Upper lobe of right lung (tissue), 1 donor: ENCODE results near the gene NUCKS1. TPM values are rescaled to one million over a fixed set of nuclear protein-coding genes. Genes with fewer than 3 reads are reported as not detected.

ENCODE experiments used
- ATAC-seq: fragments of 200-7000 bp; cut with Tn5 transposase; one replicate; pipeline ENCODE4 v1.9.1; 2020; ENCODE audit warnings: mild to moderate bottlenecking, moderate library complexity
- DNase-seq: peaks from one replicate; pipeline ENCODE4 v3.0.0-alpha.2; 2020
- H3K27ac ChIP-seq: fragments of 200-600 bp; one replicate; pipeline ENCODE4 v1.8.0; 2022
- H3K27me3 ChIP-seq: fragments of 200-600 bp; one replicate; pipeline ENCODE4 v1.8.0; 2022; ENCODE audit warnings: mild to moderate bottlenecking
- H3K36me3 ChIP-seq: fragments of 200-600 bp; one replicate; pipeline ENCODE4 v1.8.0; 2022
- H3K4me1 ChIP-seq: fragments of 200-600 bp; one replicate; pipeline ENCODE4 v1.8.0; 2022
- H3K4me3 ChIP-seq: fragments of 200-600 bp; one replicate; pipeline ENCODE4 v1.8.0; 2022; ENCODE audit warnings: mild to moderate bottlenecking
- H3K9me3 ChIP-seq: fragments of 200-600 bp; one replicate; pipeline ENCODE4 v1.8.0; 2022
- intact Hi-C: fragments of 100-400 bp; cut with DNase I; formaldehyde crosslinking; loops from one replicate; pipeline ENCODE4 v1.11.0; 2022
- total RNA-seq: library from RNA; stranded (reverse); fragmentation: NEBNext Ultra II Directional; extraction: Animal tissue kit (Norgen Biotek cat#: 25700); gene quantifications from one replicate; pipeline ENCODE4 v1.2.1, GENCODE V29; 2021
- TF ChIP-seq, protein P1 (sequence below): fragments of 200-600 bp; IDR thresholded peaks from one replicate; pipeline ENCODE4 v1.8.0; 2022; ENCODE audit warnings: antibody characterized with exemption
- donor health status: DM: no; HTN: yes; CAD: no; lungs with severe emphysema.

The NUCKS1 gene
- total RNA-seq, 1 donor from 2014 or later, result 117 TPM

GRCh38 chr1:205746757-205747412, 3.1 kb downstream of the NUCKS1 start:
- Histone ChIP-seq H3K36me3 (no peaks in the 10 kb centered on the region), H3K4me3 (peak overlapping the region; percentile 11), H3K27ac (no peak overlapping the region), H3K27me3 (no peaks in the 10 kb centered on the region), H3K9me3 (no peaks in the 10 kb centered on the region), H3K4me1 (peaks cover 39% of the 10 kb centered on the region)
- intact Hi-C loops, result no loop called here
- TF ChIP-seq, protein P1, sequence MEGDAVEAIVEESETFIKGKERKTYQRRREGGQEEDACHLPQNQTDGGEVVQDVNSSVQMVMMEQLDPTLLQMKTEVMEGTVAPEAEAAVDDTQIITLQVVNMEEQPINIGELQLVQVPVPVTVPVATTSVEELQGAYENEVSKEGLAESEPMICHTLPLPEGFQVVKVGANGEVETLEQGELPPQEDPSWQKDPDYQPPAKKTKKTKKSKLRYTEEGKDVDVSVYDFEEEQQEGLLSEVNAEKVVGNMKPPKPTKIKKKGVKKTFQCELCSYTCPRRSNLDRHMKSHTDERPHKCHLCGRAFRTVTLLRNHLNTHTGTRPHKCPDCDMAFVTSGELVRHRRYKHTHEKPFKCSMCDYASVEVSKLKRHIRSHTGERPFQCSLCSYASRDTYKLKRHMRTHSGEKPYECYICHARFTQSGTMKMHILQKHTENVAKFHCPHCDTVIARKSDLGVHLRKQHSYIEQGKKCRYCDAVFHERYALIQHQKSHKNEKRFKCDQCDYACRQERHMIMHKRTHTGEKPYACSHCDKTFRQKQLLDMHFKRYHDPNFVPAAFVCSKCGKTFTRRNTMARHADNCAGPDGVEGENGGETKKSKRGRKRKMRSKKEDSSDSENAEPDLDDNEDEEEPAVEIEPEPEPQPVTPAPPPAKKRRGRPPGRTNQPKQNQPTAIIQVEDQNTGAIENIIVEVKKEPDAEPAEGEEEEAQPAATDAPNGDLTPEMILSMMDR, result no peak
- ATAC-seq (no peak), DNase-seq (no peak)

- ATAC-seq (no peak), DNase-seq (no peak)
- H3K4me3 ChIP-seq, result no peak overlapping the region
- H3K27ac ChIP-seq, result no peak overlapping the region
- H3K36me3 ChIP-seq, result peaks cover 3% of the 10 kb centered on the region
- peaks cover 39% of the 10 kb centered on the region for H3K4me1 ChIP-seq
- no peaks in the 10 kb centered on the region for H3K9me3 ChIP-seq
- intact Hi-C loops, result no loop called here
- no peaks in the 10 kb centered on the region for H3K27me3 ChIP-seq
- TF ChIP-seq, protein P1, result no peak
These were observed 5.6 kb downstream of the NUCKS1 start for GRCh38 chr1:205744403-205744802.

DNA sequence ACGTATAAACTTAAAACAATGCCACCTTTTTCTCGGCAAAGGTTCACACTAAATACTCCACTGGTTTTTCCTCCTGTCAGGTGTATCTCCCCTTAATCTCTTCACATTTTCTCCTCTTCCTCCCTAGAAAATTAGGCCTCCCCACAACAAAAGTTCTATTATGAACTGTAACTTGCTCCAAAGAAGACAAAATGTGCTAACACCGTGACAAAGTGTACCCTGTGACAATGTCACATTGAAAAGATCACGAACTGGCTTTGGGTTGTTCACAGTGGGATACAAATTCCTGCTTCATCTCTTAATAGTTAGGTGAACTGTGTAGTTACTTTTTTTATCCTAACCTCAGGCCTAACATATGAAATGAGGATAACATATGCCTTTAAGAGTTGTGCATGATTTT, 6.0 kb downstream of the NUCKS1 start:
- H3K4me3 ChIP-seq, result no peak overlapping the region
- DNase-seq, result no peak
- peaks cover 39% of the 10 kb centered on the region for H3K4me1 ChIP-seq
- H3K36me3 ChIP-seq, result peaks cover 3% of the 10 kb centered on the region
- H3K27ac ChIP-seq, result no peak overlapping the region
- H3K9me3 ChIP-seq, result no peaks in the 10 kb centered on the region
- H3K27me3 ChIP-seq, result no peaks in the 10 kb centered on the region
- TF ChIP-seq, protein P1, result no peak
- no peak for ATAC-seq
- intact Hi-C loops, result no loop called here

DNA sequence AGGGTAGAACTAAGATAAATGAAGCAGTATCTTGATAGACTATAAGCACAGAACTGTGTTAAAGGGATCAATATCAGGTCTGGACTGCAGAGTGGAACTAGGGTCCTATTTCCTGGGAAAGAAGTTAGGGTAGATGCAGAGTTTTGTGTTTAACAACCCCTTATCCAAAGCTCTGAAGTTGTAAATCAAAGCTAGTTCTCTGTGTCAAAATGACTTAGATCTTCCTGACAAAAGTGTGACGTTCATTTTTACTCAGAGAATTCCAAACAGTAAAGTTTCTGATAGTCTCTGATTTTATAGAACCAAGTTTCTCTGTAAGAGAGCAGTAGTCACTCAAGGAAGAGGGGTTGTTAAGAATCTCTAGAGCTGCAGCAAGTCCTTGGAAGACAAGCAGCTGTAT, 8.3 kb downstream of the NUCKS1 start:
- Histone ChIP-seq H3K36me3 (peaks cover 10% of the 10 kb centered on the region), H3K27me3 (no peaks in the 10 kb centered on the region), H3K4me1 (peaks cover 23% of the 10 kb centered on the region), H3K4me3 (no peak overlapping the region), H3K27ac (no peak overlapping the region), H3K9me3 (no peaks in the 10 kb centered on the region)
- intact Hi-C loops, result no loop called here
- ATAC-seq (no peak), DNase-seq (no peak)
- TF ChIP-seq, protein P1, result no peak

DNA sequence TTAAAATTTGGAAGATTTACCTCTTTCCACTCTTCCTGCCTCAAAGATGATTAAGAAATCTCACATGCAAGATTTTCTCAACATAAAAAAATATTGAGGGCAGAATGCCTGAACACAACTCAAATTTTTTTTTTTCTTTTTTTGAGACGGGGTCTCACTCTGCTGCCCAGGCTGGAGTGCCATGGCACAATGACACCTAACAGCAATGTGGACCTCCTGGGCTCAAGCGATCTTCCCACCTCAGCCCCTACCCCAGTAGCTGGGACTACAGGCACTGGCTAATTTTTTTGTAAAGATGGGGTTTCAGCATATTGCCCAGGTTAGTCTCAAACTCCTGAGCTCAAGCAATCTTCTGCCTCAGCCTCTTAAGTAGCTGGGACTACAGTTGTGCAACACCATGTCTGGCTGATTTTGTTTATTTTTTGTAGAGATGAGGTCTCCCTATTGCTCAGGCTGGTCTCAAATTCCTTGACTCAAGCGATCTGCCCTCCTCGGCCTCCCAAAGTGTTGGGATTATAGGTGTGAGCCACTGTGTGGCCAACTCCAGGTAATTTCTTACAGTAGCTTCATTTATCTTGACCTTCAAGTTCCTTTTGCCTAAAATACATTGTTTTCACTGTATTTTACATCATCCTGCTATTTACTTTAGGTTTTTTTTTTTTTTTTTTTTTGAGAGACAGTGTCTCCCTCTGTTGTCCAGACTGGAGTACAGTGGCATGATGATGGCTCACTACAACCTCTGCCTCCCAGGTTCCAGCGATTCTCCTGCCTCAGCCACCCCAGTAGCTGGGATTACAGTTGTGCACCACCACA, 10.4 kb downstream of the NUCKS1 start:
- no peaks in the 10 kb centered on the region for H3K27me3 ChIP-seq
- ATAC-seq, result peak; percentile 38
- TF ChIP-seq, protein P1, result no peak

More for the DNA sequence above, 10.4 kb downstream of the NUCKS1 start:
- Histone ChIP-seq H3K36me3 (peaks cover 10% of the 10 kb centered on the region), H3K4me1 (peaks cover 8% of the 10 kb centered on the region), H3K9me3 (no peaks in the 10 kb centered on the region), H3K27ac (no peak overlapping the region), H3K4me3 (no peak overlapping the region)
- DNase-seq, result no peak
- intact Hi-C loops, result no loop called here
